Measurements from ENCODE around the gene DNASE1L2.
"Not testable (repeated sequence)": the region's sequence is repeated elsewhere in the genome, so short reads cannot be mapped to it uniquely, and the experiment has no call there.

Gene DNASE1L2

DNA sequence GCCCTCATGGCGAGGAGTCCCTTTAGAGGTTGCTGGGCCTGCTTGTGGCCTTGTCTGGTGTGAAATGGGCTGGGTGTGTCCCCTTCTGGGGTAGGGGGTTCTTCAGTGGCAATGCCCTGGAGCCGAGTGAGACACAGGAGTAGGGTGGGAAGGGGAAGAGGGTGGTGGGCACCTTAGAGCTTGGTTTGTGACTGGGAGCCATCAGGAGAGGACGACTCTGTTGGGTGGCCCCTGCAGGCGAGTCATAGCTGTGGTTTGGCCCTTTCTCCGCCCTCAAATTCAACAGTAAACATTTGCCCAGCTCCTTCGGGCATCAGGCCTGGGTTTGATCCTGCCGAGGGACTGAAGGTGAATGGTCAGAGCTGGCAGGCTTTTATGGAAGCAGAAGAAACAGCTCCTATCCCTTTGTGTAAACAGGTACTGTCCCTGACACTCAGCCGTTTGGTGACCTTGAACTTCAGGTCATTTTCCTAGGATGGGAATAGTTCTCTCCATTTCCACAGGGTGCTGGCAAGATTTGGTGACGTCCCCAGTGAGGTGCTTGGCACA, 9.9 kb upstream of the DNASE1L2 start:
- no peak for DNase-seq

DNA sequence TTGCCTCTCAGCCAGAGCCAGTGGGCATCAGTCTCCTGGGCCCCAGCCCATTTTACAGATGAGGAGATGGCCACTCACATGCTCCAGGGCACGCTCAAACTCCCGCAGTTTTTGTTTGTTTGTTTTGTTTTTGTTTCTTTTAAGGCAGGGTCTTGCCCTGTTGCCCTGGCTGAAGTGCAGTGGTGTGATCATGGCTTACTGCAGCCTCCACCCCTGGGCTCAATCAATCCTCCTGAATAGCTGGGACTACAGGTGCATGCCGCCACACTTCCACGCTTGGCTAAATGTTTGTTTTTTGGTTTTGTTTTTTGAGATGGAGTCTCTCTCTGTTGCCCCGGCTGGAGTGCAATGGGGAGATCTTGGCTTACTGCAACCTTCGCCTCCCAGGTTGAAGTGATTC, 9.3 kb upstream of the DNASE1L2 start:
- no peak for DNase-seq

DNA sequence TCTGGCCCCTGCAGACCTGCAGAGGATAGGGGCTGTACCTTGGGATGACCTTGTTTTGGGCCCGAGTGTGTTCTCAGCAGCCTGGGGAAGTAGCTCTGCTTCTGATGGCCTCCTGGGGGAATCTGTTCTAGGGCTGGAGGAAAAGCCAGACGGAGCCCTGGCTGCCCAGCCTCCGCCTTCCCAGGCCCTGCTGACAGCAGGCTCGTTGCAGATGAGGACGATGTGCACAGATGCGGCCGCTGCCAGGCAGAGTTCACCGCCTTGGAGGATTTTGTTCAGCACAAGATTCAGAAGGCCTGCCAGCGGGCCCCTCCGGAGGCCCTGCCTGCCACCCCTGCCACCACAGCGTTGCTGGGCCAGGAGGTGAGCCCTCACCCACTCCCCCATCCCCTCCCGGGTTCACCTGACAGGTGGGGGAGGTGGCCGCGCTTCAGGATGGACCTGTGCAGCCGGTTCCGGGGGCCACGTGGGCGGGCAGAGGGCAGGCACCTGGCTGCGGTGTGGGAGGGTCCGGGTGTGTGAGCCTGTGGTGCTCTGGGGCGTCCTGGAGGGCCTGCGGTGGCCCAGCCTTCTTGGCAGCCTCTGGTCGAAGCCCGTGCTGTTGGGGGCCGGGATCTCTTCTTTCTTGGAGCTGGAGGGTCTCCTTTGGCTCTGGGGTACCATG, 8.0 kb upstream of the DNASE1L2 start:
- DNase-seq = no peak

DNA sequence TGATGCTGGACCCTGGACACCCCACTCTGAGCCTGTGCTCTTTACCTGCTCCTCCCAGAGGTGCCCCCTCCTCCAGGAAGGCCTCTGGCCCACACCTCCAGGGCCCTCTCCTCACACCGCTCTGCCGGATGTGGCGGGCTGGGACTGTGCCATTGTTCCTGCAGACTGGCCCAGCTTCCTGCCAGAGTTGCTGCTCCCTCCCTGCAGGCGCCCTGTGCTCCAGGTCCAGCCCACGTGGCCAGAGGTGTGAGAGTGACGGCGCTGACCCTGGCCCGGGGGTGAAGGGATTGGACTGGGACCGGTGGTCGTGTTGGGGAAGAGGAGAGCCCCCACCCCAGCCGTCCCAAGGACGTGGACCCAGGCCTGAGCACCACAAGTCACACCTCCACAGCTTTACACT, 7.2 kb upstream of the DNASE1L2 start:
- no peak for DNase-seq

DNA sequence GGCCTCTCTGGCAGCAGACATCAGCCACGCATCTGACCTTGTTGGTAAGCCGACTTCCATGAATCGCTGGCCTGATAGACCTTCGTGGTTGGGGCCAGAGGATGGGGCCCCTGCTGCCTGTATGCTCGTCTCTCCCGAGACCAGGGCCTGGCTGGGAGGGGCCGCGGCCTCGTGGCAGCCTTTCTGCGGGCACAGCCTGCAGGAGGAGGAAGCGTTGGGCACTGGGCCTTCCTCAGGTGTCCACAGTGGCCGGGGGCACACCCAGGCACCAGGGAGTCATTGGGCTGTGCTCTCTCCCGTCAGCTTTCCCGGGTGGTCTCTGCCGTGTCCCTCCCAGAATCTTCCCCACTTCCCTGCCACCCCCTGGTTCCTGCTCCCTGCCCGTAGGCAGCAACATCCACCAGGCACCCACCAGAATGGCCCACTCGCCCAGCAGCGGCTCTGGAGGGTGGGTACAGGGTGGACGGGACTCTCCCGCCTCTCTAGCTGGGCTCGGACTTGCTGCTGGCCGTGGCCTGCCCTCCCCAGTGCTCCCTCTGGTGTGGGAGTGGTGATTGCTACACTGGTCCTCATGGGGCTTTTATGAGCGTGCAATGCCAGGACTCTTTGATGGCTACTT, 6.5 kb upstream of the DNASE1L2 start:
- DNase-seq = no peak

DNA sequence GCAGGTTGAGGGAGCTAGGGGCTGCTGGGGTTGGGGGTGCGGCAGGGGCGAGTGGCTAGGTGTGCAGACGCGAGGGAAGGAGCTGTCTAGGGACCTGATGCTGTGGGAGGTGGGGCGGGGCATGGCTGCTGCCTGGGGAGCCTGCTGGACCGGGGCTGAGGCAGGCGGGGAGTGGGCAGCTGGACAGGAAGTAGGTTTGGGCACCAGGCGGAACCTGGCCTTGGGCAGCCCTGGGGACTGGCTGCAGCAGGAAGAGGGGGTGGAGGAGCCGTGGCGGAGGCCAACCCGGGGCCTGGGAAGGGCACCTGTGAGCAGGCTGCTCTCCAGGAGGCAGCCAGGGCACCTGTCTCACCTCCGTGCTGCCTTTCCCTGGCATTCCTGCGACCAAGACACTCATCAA, 5.9 kb upstream of the DNASE1L2 start:
- DNase-seq = no peak

DNA sequence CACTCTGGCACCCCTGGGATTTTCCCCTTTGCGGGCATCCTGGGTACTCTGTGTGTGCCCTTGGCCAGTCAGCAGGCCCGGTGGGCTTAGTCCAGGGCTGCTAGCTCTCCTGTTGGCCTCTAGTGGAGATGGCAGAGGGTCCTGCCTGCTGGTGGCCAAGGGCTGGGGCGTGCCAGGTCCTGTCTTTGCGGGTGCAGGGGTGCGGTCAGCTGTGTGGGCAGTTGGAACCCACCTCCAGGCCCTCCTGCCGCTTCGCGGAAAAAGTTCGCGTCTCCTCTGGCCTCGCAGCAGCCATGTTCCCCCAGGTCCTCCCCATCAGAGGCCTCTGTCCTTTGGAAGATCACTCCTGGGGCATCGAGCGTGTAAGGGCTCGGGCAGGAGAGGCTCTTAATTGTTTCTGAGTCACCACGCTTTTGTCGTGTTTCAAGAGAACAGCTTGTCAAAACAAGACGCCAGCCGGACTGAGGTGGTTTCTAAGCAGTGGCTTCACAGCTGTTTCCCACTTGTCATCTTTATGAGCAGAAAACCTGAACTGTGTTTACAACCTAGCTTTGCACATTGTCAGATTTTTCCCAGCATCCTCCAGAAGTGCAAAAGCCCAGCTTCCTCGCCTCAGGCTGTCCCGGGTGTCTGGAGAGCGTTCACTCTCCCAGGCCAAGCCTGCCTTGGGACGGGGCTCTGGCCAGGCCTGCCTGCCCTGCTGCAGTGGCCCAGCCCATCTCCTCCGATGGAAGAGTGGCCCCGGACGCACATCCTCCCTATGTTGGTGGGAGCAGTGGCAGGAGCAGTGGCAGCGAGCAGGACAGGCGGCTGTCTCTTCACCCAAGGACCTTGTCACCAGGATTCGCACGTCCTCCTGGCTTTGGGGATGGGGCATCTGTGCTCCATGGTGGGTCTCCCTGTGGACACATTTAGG, 5.0 kb upstream of the DNASE1L2 start:
- DNase-seq = no peak

DNA sequence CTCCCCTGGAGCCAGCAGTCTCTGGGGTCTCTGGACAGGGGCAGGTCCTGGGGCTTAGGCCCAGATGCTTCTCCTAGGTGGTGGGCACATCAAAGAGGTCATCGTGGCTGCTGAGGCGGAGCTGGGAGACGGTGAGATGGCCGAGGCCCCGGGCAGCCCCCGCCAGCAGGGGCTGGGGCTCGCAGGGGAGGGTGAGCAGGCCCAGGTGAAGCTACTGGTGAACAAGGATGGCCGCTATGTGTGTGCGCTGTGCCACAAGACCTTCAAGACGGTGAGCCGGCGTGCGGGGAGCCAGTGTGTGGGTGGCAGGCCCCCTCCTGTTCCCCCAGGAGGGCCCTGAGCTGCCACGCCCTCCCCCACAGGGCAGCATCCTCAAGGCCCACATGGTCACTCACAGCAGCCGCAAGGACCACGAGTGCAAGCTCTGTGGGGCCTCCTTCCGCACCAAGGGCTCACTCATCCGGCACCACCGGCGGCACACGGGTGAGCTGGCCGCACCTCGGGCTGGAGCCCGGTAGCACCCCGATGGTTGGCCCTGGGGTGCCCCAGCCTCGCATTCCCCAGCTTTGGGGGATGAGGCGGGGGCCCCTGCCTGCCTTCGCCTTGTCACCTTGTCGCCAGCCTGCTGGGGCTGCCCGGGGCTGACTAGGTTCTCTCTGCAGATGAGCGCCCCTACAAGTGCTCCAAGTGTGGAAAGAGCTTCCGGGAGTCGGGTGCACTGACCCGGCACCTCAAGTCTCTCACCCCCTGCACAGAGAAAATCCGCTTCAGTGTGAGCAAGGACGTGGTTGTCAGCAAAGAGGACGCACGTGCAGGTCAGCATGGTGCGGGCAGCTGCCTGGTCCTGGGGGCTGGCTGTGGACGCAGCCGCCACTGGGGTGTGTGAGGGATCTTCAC, 3.9 kb upstream of the DNASE1L2 start:
- DNase-seq = no peak

DNA sequence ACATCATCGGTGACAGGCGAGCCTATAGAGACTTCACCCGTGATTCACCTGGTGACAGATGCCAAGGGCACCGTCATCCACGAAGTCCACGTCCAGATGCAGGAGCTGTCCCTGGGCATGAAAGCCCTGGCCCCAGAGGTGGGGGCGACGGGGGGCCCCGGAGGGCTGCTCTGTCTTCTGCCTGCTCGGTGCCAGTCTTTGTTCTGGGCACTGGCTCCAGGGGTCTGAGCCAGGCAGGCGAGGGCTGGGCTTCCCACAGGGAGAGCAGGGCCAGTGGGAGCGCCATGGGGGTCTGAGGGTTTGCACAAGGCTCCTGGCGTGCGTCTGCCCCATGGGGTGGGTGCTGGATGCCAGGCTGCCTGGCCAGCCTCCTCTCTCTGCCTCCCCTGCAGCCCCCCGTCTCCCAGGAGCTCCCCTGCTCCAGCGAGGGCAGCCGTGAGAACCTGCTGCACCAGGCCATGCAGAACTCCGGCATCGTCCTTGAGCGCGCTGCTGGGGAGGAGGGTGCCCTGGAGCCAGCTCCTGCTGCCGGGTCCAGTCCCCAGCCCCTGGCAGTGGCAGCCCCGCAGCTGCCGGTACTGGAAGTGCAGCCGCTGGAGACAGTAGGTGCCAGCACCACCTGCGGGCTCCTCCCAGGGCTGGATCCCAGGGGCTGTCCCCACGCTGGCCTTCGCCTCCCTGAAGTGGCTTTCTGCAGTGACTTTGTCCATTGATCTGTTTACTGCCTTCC, 3.0 kb upstream of the DNASE1L2 start:
- no peak for DNase-seq

DNA sequence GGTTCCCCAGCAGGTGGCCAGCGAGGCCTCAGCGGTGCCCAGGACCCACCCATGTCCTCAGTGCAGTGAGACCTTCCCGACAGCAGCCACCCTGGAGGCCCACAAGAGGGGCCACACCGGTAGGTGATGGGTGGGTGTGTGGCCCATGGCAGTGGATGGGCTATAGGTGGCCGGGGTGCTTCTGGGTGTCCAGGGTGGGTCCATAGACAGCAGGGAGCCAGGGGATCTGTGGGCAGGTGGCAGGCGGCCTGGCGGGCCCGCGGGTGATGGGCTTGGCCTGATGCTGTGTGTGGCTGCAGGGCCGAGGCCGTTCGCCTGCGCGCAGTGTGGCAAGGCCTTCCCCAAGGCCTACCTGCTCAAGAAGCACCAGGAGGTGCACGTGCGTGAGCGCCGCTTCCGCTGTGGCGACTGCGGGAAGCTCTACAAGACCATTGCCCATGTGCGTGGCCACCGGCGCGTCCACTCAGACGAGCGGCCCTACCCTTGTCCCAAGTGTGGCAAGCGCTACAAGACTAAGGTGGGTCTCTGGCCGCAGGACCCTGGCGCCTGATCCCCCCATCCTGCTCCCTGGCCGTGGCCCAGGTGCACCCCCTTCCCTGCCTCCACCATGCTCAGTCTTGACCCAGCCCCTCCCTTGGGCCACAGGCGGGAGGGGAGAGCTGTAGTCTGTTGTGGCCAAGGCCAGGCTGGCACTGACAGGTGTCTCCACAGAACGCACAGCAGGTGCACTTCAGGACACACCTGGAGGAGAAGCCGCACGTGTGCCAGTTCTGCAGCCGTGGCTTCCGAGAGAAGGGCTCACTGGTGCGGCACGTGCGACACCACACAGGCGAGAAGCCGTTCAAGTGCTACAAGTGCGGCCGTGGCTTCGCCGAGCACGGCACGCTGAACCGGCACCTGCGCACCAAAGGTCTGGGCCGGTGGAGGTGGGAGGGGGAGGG, 2.1 kb upstream of the DNASE1L2 start:
- no peak for DNase-seq

DNA sequence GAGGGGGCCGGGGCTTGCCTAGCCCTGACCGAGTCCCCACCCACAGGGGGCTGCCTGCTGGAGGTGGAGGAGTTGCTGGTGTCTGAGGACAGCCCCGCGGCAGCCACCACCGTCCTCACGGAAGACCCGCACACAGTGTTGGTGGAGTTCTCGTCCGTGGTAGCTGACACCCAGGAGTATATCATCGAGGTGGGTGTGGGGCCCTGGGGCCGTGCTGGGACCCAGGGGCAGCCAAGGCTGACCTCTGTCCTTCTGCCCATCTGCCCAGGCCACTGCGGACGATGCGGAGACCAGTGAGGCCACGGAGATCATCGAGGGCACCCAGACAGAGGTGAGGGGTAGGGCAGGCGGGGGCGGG, 1.5 kb upstream of the DNASE1L2 start:
- DNase-seq = no peak

DNA sequence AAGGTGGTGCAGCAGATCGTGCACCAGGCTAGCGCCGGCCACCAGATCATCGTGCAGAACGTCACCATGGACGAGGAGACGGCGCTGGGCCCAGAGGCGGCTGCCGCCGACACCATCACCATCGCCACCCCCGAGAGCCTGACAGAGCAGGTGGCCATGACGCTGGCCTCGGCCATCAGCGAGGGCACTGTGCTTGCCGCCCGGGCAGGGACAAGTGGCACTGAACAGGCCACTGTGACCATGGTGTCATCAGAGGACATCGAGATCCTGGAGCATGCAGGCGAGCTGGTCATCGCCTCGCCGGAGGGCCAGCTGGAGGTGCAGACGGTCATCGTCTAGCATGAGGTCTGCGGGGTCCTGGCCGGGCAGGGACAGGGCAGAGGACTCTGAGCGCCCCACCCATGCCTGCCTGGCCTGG, 1.0 kb upstream of the DNASE1L2 start:
- DNase-seq = no peak

DNA sequence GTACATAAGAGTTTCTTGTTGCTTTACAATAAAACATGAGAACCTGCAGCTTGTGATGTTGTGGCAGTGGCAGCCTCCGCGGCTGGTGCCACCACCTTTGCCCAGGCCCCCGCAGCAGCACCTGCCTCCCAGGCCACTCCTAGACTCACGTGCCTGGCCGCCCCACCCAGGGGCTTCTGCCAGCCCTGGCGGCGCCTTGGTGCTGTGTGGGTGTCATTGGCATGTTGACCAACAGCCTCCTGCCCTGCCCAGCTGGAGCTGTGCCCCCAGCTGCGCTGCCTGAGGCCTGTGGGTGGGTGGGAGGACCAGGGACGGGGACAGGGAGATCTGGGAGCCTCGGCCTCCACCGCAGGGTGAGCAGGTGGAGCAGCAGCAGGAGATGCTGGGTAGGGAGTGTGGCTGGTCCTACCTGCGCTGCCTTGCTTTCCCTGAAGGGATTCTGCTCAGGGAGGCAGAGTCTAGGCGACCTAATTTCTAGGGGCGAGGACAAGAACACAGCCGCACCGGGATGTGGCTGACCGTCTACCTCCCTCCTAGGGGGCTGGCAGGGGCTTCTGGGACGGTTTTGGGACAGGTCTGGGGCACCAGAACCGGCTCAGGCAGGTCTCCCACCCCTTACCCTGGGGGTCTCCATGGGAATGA, 428 bp upstream of the DNASE1L2 start:
- DNase-seq = no peak

DNA sequence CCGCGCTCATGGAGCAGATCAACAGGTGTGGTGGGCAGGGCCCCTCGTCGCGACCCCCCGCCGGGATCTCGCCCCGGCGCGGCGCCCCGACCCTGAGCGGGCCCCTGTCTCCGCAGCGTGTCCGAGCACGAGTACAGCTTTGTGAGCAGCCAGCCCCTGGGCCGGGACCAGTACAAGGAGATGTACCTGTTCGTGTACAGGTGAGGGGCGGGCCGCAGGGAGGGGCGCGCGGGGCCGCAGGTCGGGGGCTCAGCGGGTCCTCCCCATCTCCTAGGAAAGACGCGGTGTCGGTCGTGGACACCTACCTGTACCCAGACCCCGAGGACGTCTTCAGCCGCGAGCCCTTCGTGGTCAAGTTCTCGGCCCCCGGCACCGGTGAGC, 848 bp downstream of the DNASE1L2 start:
- DNase-seq = no peak

DNA sequence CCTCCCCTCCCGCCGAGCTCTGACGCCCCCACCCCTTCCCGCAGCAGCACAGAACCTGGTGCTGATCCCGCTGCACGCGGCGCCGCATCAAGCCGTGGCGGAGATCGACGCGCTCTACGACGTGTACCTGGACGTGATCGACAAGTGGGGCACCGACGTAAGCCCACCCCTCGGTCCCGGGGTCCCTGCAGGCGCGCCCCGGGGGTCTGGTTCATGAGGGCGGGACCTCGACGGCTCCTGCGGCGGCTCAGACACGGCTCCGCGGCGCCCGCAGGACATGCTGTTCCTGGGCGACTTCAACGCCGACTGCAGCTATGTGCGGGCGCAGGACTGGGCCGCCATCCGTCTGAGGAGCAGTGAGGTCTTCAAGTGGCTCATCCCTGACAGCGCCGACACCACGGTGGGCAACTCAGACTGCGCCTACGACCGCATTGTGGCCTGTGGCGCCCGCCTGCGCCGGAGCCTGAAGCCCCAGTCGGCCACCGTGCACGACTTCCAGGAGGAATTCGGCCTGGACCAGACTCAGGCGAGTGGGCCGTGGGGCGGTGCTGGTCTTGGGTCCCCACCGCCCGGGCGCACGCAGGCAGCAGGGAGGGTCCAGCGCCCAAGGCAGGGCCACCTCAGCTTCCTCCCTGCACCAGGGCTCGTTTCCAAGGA, 1.4 kb downstream of the DNASE1L2 start:
- DNase-seq = no peak

DNA sequence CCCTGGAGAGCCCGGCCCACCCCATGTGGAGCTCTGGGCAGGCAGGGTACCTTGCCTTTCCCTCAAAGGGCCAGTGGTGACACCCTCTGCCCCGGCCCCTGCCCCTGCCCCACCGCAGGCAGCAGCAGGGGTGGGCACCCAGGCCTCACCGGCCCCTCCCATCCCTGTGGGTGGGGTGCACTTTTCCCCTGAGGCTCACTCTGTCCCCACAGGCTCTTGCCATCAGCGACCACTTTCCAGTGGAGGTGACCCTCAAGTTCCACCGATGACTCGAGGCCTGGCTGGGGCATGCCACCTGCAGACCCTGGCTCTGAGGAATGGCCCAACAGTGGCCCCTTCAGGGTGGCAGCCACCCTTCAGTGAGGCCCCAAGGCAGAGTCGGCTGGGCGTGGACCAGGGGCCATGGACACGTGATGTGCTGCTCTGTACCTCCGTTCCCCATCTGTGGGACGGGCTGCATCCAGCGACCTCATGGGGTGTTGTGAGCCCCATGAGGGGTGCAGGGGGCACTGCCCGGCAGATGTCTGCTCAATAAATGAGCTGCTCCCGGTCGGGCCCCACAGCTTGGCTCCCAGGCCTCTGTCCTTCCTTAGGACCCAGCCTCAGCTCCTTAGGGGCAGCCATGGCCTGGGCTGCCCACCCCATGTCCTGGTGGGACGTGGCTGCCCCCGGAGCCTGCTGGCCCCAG, 2.0 kb downstream of the DNASE1L2 start:
- no peak for DNase-seq

DNA sequence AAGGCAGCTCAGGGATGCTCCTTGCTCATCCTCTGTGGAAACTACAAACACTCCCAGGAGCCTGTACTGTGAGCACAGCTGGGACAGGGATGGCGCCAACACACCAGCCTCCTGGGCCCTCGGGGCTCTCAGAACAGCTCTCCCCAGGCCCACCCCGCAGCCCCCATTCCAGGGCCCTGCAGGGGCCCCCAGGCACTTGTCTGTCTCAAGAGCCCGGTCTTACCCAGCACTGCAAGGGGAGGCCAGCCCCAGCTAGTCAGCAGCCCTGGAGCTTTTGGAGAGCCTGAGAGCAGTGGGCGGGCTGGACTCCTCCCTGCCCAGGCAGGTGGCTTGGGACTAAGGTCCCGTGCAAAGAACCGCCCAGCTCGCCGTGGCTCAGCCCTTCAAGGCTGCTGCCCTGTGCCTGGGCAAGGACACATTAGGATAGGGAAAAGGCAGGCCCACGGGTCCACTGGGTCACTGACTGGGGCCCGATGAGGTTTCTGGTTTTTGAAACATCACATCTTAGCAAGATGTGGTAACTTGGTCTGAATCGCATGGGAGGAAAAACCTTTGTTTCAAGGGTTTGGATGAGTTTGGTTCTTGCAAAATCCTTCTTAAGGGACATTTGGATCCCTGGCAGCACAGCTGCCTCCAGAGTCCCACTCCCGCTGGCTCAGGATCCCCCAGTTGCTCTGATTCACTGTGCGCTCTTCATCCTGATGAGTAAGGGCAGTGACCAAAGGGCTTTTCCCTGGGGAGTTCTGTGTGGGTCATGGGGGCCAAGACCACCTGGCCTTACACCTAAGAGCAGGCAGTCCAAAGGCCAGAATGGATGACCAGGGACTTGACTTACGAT, 2.8 kb downstream of the DNASE1L2 start:
- no peak for DNase-seq

DNA sequence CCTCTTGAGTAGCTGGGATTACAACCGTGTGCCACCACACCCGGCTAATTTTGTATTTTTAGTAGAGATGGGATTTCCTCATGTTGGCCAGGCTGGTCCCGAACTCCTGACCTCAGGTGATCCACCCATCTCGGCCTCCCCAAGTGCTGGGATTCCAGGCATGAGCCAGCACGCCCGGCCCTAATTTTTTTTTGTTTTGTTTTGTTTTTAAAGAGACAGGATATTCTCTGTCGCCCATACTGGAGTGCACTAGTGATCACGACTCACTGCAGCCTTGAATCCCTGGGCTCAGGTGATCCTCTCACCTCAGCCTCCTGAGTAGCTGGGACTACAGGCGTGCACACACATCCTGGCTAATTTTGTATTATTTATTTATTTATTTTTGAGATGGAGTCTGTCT, 4.1 kb downstream of the DNASE1L2 start:
- DNase-seq = not testable (repeated sequence)

Measured in activated CD8-positive, alpha-beta memory T cell treated with anti-CD3 and anti-CD28 coated beads, Interleukin-2, amount 50 U/mL, for 4 hours (primary cell).